Thyroid gland (tissue), 4 donors: ENCODE results near the gene DEFB114.
"Not testable (repeated sequence)": the region's sequence is repeated elsewhere in the genome, so short reads cannot be mapped to it uniquely, and the experiment has no call there.

ENCODE experiments used
- CTCF ChIP-seq, 6 experiments: fragments of 200-600 bp in 3 of 6; fragments of 450-650 bp in 3 of 6; sonication (generic) in 3 of 6; IDR thresholded peaks; one replicate each; pipeline ENCODE4 v1.5.1; 2016 to 2019; ENCODE audit warnings: antibody characterized with exemption in 6 of 6, mild to moderate bottlenecking in 2 of 6, inconsistent platforms in 1 of 6, moderate library complexity in 1 of 6
- POLR2A ChIP-seq, 2 donors: fragments of 450-650 bp; IDR thresholded peaks; one replicate each; pipeline ENCODE4 v1.6.1; 2017; ENCODE audit warnings: antibody characterized with exemption in 2 of 2, mild to moderate bottlenecking in 2 of 2, moderate library complexity in 1 of 2

- not testable (repeated sequence) for TF ChIP-seq CTCF, POLR2A (IDR thresholded peaks at IDR 0.05)
These were observed 19.9 kb downstream of the DEFB114 start for GRCh38 chr6:49944068-49944467.
